Motor neuron (in vitro differentiated cells): ENCODE measurements around the gene AHDC1. TPM values are rescaled to one million over a fixed set of nuclear protein-coding genes. Genes with fewer than 3 reads are reported as not detected.

Source experiments
- ATAC-seq, 8 experiments: fragments of 200-7000 bp; cut with Tn5 transposase; replicated peaks in 6 of 8; 2 replicates each; pipeline ENCODE4 v1.8.0; 2021; ENCODE audit warnings: mild to moderate bottlenecking in 8 of 8, moderate library complexity in 8 of 8
- H3K27ac ChIP-seq, 2 donors: fragments of 250-450 bp; sonication (Bioruptor Pico); 2 replicates each; pipeline ENCODE4 v1.9.0; 2021; ENCODE audit warnings: antibody characterized with exemption in 2 of 2, mild to moderate bottlenecking in 2 of 2, moderate library complexity in 1 of 2
- H3K4me1 ChIP-seq, 2 donors: fragments of 250-450 bp; sonication (Bioruptor Pico); replicated peaks in 1 of 2; 2 replicates each; pipeline ENCODE4 v1.6.1; 2021; ENCODE audit warnings: antibody characterized with exemption in 2 of 2, mild to moderate bottlenecking in 2 of 2, moderate library complexity in 1 of 2
- H3K4me3 ChIP-seq, 5 donors: fragments of 250-450 bp; sonication (Bioruptor Pico); 2 replicates each; pipeline ENCODE4 v1.9.0; 2021; ENCODE audit warnings: antibody characterized with exemption in 5 of 5, mild to moderate bottlenecking in 5 of 5, moderate library complexity in 4 of 5
- WGBS, 10 experiments: fragments of 450-650 bp; shearing (Covaris generic); methylation state at CpG; one replicate each; pipeline ENCODE4 v1.0.0; 2022; 5-methylcytosine and 5-hydroxymethylcytosine counted together
- in situ Hi-C, 9 experiments: fragments of 400-800 bp; cut with MboI; loops; one replicate each; pipeline ENCODE4 v1.15.0; 2021; ENCODE audit warnings: low sequenced_read_pairs in 9 of 9, low pct_unique_long_range_greater_than_20kb in 2 of 9; ENCODE audit not compliant: unreplicated experiment in 9 of 9
- total RNA-seq, 8 experiments: library from RNA; unstranded; fragments of 300-600 nt; gene quantifications; 2 replicates each; pipeline versions ENCODE4 v1.2.3 to v1.2.4, GENCODE V29; 2022

Gene AHDC1
- total RNA-seq, 8 experiments from 2014 or later = 8.6 to 30.2 (median 14.4) TPM

GRCh38 chr1:27577504-27578188 lies 26.3 kb downstream of the AHDC1 start:
- H3K4me3 ChIP-seq = no peak overlapping the region
- 0 to 92% (median 23%) methylated on average over 1 to 3 of the region's 4 CpGs; no CpG with 5 or more reads in 4 of the 10 experiments for WGBS, 10 experiments
- peak in 3 of 8 experiments; percentile 15 to 67 (median 53) for ATAC-seq
- in situ Hi-C loops = no loop called here
- peaks cover 53 to 56% of the 10 kb centered on the region in 2 donors for H3K4me1 ChIP-seq
- H3K27ac ChIP-seq = peak overlapping the region in 1 of 2 donors; percentile 1

DNA sequence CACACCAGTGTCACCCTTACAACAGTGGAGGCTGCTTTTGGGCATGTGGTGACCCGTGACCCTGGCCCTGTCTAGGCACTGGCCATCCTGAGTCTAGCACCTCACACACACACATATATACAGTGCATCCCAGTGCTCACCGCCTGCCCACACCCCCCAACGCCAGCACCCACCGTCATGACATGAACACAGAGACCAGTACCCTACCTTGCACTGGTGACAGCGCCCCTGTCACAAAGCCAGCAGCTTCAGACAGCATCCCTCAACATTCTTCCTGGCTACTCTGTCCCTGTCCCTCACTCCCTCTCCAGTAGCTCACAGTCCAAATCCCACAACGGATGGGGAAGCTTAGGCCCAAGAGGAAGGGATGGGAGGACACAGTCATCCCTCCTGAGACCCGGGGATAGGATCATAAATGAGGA lies 27.1 kb downstream of the AHDC1 start:
- peak overlapping the region in 1 of 2 donors; percentile 1 for H3K27ac ChIP-seq
- 57 to 67% (median 60%) methylated on average over 1 to 6 of the region's 7 CpGs; no CpG with 5 or more reads in 7 of the 10 experiments for WGBS, 10 experiments
- in situ Hi-C loops = no loop called here
- H3K4me1 ChIP-seq = peaks cover 61 to 64% of the 10 kb centered on the region in 2 donors
- no peak overlapping the region for H3K4me3 ChIP-seq
- ATAC-seq = no peak

GRCh38 chr1:27575840-27576331 lies 28.1 kb downstream of the AHDC1 start:
- in situ Hi-C loops = no loop called here
- WGBS, 10 experiments = 20 to 29% (median 24%) methylated on average over 1 to 13 of the region's 44 CpGs; no CpG with 5 or more reads in 6 of the 10 experiments
- Histone ChIP-seq H3K4me1 (peaks cover 71 to 74% of the 10 kb centered on the region in 2 donors), H3K4me3 (peak overlapping the region; percentile 13 to 31 (median 21)), H3K27ac (peak overlapping the region in 1 of 2 donors; percentile 77)
- ATAC-seq = peak; percentile 23 to 76 (median 46)

GRCh38 chr1:27574871-27575831 lies 28.8 kb downstream of the AHDC1 start:
- peak overlapping the region in 1 of 2 donors; percentile 77 for H3K27ac ChIP-seq
- H3K4me3 ChIP-seq = peak overlapping the region; percentile 13 to 31 (median 21)
- ATAC-seq = peak; percentile 50 to 86 (median 65)
- peaks cover 78 to 81% of the 10 kb centered on the region in 2 donors for H3K4me1 ChIP-seq
- in situ Hi-C loops = no loop called here
- WGBS, 10 experiments = 15% methylated on average over 4 of the region's 83 CpGs; no CpG with 5 or more reads in 9 of the 10 experiments

DNA sequence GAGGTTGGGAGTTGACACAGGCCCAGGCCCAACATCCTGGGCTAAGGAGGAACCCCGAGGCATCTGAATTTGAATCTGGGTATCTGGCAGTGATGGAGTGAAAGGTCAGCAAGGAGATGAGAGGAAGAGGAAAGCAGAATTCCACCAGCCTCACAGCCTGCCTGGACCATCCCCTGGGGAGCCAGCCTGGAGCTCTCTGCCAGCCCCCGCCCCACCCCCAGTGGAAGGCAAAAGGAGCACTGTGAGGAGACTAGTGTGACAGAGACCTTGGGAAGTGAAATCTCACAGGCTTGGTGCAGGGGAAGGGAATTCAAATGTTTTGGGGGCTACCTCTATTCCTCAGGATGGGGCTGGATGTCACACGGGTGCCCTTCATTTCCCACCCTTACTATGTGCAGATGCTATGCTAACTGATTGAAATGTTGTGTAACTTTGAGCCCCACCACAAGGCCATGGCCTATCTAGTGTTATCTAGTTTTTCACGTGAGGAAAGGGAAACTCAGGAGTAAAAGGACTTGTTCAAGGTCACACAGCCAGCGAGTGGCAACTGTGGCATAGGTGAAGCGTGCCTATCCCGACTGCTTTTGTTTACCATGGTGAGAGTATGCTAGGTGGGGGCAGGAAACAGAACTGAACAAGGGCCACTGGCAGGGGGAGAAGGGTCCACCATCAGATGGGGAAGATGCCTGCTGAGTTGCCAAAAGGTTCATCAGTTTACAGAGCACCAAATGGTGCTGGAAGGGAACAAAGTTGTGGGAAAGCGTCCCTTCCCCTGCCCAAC lies 29.8 kb downstream of the AHDC1 start:
- Histone ChIP-seq H3K4me3 (no peak overlapping the region), H3K4me1 (peaks cover 87 to 90% of the 10 kb centered on the region in 2 donors), H3K27ac (peak overlapping the region; percentile 77 to 85)
- 17 to 100% (median 83%) methylated on average over 1 to 7 of the region's 8 CpGs; no CpG with 5 or more reads in 2 of the 10 experiments for WGBS, 10 experiments
- ATAC-seq = no peak
- in situ Hi-C loops = no loop called here

DNA sequence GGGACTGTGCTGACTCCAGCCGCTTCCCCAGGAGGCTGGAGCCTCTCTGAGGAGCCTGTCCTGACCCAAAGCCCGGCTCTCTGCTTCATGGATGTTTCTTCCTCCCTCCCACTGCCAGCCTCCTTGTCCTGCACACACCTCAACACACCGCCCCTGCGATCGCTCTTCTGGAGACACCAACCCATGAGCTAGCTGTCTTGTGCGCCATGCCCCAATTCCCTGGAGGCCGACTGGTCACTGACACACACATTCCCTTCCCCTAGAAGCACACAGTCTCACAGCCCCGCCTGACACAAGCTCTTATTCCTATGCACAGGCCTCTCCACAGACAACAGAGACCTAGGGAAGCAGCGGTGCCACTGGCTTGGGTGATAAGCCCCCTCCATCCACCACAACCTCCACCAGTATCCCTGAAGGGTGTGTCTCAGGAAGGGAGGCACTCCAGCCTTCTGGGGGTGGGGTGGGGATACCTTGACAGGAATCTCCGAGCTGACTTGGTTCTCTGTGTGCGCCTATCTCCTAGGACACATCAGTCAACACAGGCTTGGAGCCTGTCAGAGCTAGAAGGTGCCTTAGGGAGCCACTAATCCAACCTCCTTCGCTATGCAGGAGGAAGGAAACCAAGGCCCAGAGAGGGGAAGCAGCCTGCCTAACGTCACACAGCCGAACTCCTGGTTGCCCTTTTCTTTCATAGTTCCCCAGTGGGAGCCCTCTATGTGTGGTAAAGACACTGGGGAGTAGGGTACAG lies 31.1 kb downstream of the AHDC1 start:
- Histone ChIP-seq H3K4me3 (peak overlapping the region in 3 of 5 donors; percentile 3 to 12 (median 7)), H3K27ac (peak overlapping the region; percentile 73 to 85), H3K4me1 (peaks cover 99% of the 10 kb centered on the region in 2 donors)
- 4 to 77% (median 20%) methylated on average over 1 to 11 of the region's 14 CpGs; no CpG with 5 or more reads in 4 of the 10 experiments for WGBS, 10 experiments
- peak in 6 of 8 experiments; percentile 2 to 67 (median 52) for ATAC-seq
- in situ Hi-C loops = no loop called here

- in situ Hi-C loops = no loop called here
- peak in 4 of 8 experiments; percentile 0 to 5 (median 0) for ATAC-seq
- H3K27ac ChIP-seq = peak overlapping the region; percentile 73 to 85
- 0 to 18% (median 7%) methylated on average over 2 to 6 of the region's 9 CpGs; no CpG with 5 or more reads in 6 of the 10 experiments for WGBS, 10 experiments
- H3K4me3 ChIP-seq = peak overlapping the region in 3 of 5 donors; percentile 3 to 12 (median 3)
- H3K4me1 ChIP-seq = peaks cover 99% of the 10 kb centered on the region in 2 donors
Measured at GRCh38 chr1:27572019-27572678, 31.8 kb downstream of the AHDC1 start.

GRCh38 chr1:27571439-27572018 lies 32.4 kb downstream of the AHDC1 start:
- peak in 2 of 8 experiments; percentile 2 to 3 for ATAC-seq
- Histone ChIP-seq H3K4me3 (peak overlapping the region in 1 of 5 donors; percentile 3), H3K4me1 (peaks cover 99% of the 10 kb centered on the region in 2 donors), H3K27ac (peak overlapping the region; percentile 73 to 85)
- WGBS, 10 experiments = 9 to 100% (median 27%) methylated on average over 1 to 4 of the region's 18 CpGs; no CpG with 5 or more reads in 6 of the 10 experiments
- in situ Hi-C loops = no loop called here

- no peak for ATAC-seq
- in situ Hi-C loops = no loop called here
- WGBS, 10 experiments = 80 to 81% methylated on average over 2 of the region's 3 CpGs; no CpG with 5 or more reads in 8 of the 10 experiments
- Histone ChIP-seq H3K4me1 (peaks cover 99% of the 10 kb centered on the region in 2 donors), H3K27ac (peak overlapping the region; percentile 73 to 85), H3K4me3 (no peak overlapping the region)
Measured at GRCh38 chr1:27570784-27571183, 33.2 kb downstream of the AHDC1 start.

DNA sequence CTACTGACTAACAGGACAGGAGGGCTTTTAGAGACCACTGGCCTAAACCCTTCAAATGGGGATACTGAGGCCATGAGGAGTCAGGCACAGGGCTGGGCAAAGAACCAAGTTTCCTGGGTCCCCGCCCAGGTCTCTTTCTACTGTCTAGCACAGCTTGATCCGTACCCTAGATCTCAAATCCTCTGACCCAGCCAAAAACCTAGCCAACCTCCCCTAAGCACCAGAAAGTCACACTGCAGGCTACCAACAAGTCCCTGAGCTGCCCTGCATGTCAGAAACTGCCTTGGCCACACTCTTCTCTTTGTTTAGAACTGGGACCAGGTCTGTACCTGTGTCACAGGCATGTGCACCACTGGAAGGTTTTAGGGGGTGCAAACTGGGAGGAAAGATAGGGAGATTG lies 33.6 kb downstream of the AHDC1 start:
- Histone ChIP-seq H3K4me1 (peaks cover 99 to 100% of the 10 kb centered on the region in 2 donors), H3K4me3 (no peak overlapping the region), H3K27ac (peak overlapping the region in 1 of 2 donors; percentile 73)
- ATAC-seq = no peak
- WGBS, 10 experiments = 75 to 80% (median 80%) methylated on average over 1 to 2 of the region's 2 CpGs; no CpG with 5 or more reads in 5 of the 10 experiments
- in situ Hi-C loops = no loop called here
